Cardiac septum (tissue), 1 donor: ENCODE data around the gene SKAP2. TPM values are rescaled to one million over a fixed set of nuclear protein-coding genes. Genes with fewer than 3 reads are reported as not detected.

ENCODE experiments used
- DNase-seq: peaks from one replicate; pipeline ENCODE4 v3.0.0-alpha.2; 2020; ENCODE audit warnings: low spot score
- intact Hi-C: fragments of 100-400 bp; cut with DNase I; formaldehyde crosslinking; loops from one replicate; pipeline ENCODE4 v1.14.0; 2022
- total RNA-seq: library from RNA; stranded (reverse); fragmentation: NEBNext Ultra II Directional; extraction: Animal tissue kit (Norgen Biotek cat#: 25700); gene quantifications from one replicate; pipeline ENCODE4 v1.2.1, GENCODE V29; 2021
- donor health status: DM: no; HTN: no; CAD: no.

SKAP2 gene
- total RNA-seq, 1 donor from 2014 or later = 4.3 TPM

- intact Hi-C loops = no loop called here
Observed at GRCh38 chr7:26789481-26790184, 74.8 kb downstream of the SKAP2 start.

DNA sequence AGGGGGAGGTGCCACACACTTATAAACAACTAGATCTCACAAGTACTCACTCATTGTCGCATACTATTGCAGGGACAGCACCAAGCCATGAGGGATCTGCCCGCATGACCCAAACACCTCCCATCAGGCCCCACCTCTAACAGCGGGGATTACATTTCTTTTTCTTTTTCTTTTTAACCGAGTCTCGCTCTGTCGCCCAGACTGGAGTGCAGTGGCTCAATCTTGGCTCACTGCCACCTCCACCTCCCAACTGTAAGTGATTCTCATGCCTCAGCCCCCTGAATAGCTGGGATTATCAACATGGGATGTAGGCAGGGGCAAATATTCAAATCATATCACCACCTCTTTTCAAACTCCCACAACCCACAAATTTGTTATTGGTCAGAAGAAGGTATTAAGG, 76.7 kb downstream of the SKAP2 start:
- intact Hi-C loops = no loop called here
- no peak for DNase-seq

More at GRCh38 chr7:26789481-26790184, 74.8 kb downstream of the SKAP2 start:
- no peak for DNase-seq

DNA sequence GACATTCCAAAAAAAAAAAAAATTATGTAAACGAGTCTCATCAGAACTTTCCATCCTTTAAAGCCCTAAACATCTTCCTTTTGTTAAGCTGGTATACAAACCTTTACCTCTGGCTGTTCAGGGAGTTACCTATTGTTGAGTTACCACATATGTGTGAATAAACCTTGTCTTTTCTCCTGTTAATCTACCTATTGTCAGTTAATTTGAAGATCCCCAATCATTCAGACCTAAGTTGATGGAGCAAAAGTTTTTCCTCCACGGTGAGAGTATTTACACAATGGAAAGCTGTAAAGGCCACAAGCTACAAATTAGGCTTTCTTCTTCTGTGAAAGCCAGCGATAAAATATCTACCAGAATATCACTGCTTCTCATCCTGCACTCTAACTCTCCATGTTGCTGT, 80.3 kb downstream of the SKAP2 start:
- intact Hi-C loops = no loop called here
- no peak for DNase-seq

DNA sequence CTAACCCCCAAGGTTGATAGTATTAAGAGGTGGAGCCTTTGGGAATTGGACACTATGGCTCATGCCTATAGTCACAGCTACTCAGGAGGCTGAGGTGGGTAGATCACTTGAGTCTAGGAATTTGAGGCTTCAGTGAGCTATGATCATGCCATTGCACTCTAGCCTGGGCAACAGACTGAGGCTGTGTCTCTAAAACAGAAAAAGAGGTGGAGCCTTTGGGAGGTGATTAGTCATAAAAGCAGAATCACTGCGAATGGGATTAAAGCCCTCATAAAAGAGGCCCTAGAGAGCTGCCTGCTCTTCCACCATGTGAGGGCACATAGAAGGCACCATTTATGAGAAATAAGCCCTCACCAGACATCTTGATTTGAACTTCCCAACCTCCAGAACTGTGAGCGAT, 81.9 kb downstream of the SKAP2 start:
- no peak for DNase-seq
- intact Hi-C loops = no loop called here

DNA sequence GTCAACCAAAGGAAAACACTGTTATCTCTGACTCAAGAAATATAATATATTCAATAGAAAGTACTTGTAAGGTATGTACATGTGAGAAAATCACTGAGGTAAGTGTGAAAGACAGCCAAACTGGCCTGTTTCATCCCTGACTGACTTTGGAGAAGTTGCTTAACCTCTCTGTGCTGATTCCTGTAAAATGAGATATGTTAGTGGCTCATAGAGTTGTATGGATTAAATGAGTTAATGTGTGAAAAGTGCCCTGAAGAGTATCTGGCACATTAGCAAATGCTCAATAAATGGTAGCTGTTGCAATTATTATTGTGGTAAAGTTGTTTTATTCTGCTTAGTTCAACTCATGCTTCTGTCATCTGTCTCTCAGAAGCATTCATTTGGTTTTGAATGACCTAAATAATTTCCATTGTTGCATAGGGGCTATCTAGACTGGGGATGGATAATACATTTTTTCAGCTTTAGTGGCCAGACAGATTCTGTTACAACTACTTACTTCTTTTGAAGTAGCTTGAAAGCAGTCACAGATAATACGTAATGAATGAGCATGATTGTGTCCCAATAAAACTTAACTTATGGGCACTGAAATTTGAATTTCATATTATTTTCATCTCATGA, 84.3 kb downstream of the SKAP2 start:
- no peak for DNase-seq

GRCh38 chr7:26777385-26777784, 87.0 kb downstream of the SKAP2 start:
- DNase-seq = no peak
- intact Hi-C loops = no loop called here

More for the DNA sequence above, 84.3 kb downstream of the SKAP2 start:
- intact Hi-C loops = no loop called here

DNA sequence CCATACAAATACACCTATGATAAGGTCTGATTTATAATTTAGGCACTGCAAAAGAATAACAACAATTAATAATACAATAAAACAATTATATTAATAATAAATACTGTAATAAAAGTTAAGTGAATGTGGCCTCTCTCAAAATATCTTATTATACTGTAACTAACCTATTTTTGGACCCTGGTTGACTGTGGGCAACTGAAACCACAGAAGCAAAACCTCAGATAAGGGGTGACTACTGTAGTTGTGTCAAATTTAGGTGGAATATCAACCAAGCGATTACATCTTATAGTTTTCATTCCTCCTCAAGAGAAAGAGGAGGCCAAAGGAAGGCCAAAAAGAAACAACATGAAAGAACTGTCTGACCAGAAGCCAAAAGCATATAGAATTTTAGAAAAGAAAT, 103.9 kb downstream of the SKAP2 start:
- no peak for DNase-seq
- intact Hi-C loops = no loop called here

DNA sequence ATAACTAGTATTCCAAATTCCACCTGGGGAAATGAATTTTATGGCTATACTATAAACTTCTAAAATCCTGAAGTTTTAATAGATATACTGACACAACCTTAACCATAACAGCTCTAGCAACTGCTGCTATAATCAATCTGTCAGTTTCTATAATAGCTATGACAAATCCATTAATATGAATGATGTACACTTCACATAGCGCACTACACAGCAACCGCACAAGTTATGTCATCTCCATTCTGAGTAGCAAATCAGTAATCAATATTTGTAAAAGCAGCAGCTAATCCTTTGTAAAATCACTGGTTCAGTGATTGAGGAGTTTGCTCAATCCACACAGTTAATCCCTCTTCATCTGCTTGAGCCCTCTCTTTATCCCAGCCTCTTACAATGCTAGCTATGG, 105.3 kb downstream of the SKAP2 start:
- intact Hi-C loops = no loop called here
- DNase-seq = no peak

DNA sequence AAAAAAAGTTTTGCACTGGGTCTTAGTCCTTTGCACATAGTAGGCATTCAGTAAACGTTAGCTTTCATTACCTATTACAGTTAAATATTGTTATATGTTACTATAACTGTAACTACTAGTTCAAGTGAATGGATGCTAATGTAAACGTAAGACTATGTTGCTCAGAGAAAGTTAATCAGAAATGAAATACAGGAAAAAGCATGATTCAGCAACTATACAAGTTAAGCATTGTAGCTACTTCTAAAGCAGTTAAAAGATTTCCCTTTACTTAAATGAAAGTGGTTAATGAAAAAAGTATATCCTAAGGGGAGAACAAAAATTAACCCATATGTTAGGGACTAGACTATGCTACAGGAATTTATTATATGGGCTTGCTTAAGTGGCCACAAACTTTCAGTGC, 121.2 kb downstream of the SKAP2 start:
- intact Hi-C loops = no loop called here
- DNase-seq = no peak

GRCh38 chr7:26735976-26736600, 128.3 kb downstream of the SKAP2 start:
- intact Hi-C loops = no loop called here
- no peak for DNase-seq

DNA sequence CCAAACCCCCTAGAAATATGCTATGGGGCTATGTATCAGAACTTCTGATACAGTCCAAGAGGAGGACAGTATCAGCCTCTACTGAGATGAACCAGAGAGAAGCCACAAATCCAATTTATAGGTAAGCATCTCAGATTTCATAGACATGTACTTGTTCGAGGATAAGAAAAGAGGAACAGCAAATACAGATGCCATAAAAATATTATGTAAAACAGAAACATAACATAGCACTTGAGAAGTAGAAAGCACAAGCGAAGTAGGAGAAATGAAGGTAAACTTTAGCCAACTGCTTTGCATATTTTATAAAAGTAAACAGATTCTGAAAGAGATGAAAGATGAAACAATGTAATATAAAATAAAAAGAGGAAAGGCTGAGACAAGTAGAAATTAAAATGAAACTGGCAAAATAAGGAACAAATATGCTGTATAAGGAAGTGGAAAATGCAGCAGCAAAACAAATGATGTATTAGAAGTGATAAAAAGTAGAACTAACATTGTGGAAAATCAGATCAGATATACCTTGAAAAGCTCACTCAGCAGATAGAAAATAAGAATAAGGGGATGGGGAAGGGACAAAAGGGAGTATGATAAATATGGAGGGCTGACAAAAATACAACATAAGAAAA, 135.1 kb downstream of the SKAP2 start:
- no peak for DNase-seq
- intact Hi-C loops = no loop called here

DNA sequence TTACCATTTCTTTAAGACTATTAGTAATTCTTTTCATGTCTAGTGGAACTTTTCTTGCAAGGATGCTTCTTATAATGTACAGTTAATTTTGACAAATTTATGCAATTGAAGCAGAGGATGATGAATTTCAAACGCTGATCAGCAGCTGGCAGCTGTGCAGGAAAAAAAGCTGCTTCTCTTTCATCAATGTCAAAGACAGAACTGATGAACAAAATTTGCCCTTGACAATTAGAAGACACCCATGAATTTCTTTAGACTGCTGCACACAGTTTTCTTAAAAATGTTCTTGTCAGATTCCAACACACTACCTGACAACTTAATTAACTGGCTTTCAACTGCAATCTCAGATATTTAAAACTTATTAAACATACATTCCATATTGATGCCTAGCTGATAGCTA, 138.3 kb downstream of the SKAP2 start:
- no peak for DNase-seq
- intact Hi-C loops = no loop called here

DNA sequence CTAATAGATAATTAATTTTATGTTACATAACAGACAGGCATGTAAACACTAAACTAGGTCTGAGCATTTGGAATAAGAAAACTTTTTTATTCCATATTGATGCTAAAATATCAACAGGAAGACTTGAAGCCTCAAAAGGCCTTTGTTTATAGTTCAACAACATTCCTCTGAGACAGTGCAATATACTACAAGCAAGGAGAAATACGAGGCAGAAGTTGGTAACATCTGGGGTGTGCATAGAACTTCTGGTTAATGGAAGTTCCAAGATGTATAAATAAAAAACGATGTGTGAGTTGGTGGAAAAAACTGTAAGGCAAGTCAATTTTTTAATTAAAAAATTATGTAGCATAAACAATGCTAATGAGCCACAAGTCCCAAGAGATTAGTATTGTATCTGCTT, 139.6 kb downstream of the SKAP2 start:
- no peak for DNase-seq
- intact Hi-C loops = no loop called here

- intact Hi-C loops = no loop called here
- DNase-seq = no peak
Observed at GRCh38 chr7:26723129-26723528, 141.3 kb downstream of the SKAP2 start.

GRCh38 chr7:26721450-26721849, 142.9 kb downstream of the SKAP2 start:
- intact Hi-C loops = no loop called here

DNA sequence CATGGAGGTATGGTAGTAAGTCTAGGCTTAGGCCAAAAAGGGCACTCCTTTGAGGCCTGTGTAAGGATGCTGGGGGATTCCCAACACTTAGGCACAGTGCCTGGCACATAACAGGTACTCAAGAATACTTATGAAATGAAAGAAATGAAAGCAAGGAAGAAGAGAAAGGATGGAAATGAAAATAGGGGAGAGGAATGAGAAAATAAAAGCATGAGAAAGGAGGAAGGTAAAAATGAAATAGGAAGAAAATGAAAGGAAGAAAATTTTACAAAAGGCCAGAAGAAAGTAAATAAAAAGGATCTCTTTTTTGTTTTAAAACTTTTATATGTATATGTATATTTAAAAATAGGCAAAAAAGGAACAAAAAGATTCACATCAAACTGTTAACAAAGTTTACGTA, 146.3 kb downstream of the SKAP2 start:
- intact Hi-C loops = no loop called here
- DNase-seq = no peak

More at GRCh38 chr7:26721450-26721849, 142.9 kb downstream of the SKAP2 start:
- DNase-seq = no peak

- intact Hi-C loops = no loop called here
- DNase-seq = no peak
Observed at GRCh38 chr7:26714438-26714837, 150.0 kb downstream of the SKAP2 start.

DNA sequence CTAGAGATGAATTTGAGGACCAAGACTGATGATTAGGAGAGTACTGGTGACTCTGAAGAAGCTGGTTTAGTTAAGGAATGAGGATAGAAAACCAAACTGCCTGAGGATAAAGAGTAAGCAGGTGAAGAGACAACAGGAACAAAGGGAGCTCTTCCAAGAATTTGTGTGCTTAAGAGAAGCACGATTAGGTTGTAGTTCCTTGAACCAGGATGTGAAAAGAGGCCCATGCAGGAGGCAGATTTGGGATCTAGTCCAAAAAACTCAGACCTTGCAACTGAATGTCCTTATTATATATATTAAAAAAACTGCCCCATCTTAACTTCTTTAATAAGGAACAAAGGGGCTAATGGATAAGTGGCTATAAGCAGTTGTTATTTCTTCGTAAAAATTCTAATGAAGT, 150.4 kb downstream of the SKAP2 start:
- DNase-seq = no peak
- intact Hi-C loops = no loop called here

- DNase-seq = no peak
- intact Hi-C loops = no loop called here
Observed at GRCh38 chr7:26709210-26709990, 155.0 kb downstream of the SKAP2 start.

GRCh38 chr7:26705567-26705966, 158.8 kb downstream of the SKAP2 start:
- intact Hi-C loops = no loop called here

More at GRCh38 chr7:26705567-26705966, 158.8 kb downstream of the SKAP2 start:
- no peak for DNase-seq
